Cardiac fibroblast (primary cell): ENCODE measurements around the gene SFT2D1.
"Not testable (repeated sequence)": the region's sequence is repeated elsewhere in the genome, so short reads cannot be mapped to it uniquely, and the experiment has no call there.

Experiments used
- DNase-seq, 2 donors: peaks; one replicate each; pipeline versions ENCODE4 v3.0.0 to v3.0.0-alpha.2; 2010; ENCODE audit warnings: low read depth in 2 of 2
- H3K4me3 ChIP-seq, 2 donors: replicated peaks in 1 of 2; 1 replicate in 1 of 2; 2 replicates in 1 of 2; pipeline ENCODE4 v1.5.1; 2011; ENCODE audit warnings: low read depth in 2 of 2, low read length in 2 of 2, mild to moderate bottlenecking in 2 of 2, moderate library complexity in 1 of 2
- CTCF ChIP-seq: IDR thresholded peaks from one replicate; pipeline ENCODE4 v1.5.1; 2011; ENCODE audit warnings: low read depth, mild to moderate bottlenecking, low read length, inconsistent platforms

SFT2D1 gene

GRCh38 chr6:166383802-166384363 is 41.5 kb upstream of the SFT2D1 start:
- TF ChIP-seq CTCF = peak; percentile 16
- not testable (repeated sequence) for DNase-seq
- H3K4me3 ChIP-seq = peak overlapping the region; percentile 60 to 87

- DNase-seq = peak; percentile 93 to 98
- H3K4me3 ChIP-seq = peak within 1 kb of the TSS; percentile 87 to 96
- no peak for TF ChIP-seq CTCF
Measured at GRCh38 chr6:166382933-166383801, 40.8 kb upstream of the SFT2D1 start, which contains the start of gene MPC1. Gene MPC1 (minus strand): TSS chr6:166382940. CDS start chr6:166382876, 64 bp downstream.

- no peak for DNase-seq
- TF ChIP-seq CTCF = no peak
- H3K4me3 ChIP-seq = peak overlapping the region; percentile 87 to 96
Measured at GRCh38 chr6:166382500-166382932, 40.2 kb upstream of the SFT2D1 start.

- peak overlapping the region; percentile 87 to 96 for H3K4me3 ChIP-seq
- peak; percentile 52 to 61 for DNase-seq
- TF ChIP-seq CTCF = peak; percentile 67
Measured at GRCh38 chr6:166381733-166382499, 39.6 kb upstream of the SFT2D1 start.

- TF ChIP-seq CTCF = no peak
- H3K4me3 ChIP-seq = peak overlapping the region; percentile 87 to 96
- no peak for DNase-seq
Measured at GRCh38 chr6:166381381-166381732, 39.0 kb upstream of the SFT2D1 start.

GRCh38 chr6:166379800-166380199 is 37.5 kb upstream of the SFT2D1 start:
- DNase-seq = no peak
- H3K4me3 ChIP-seq = no peak overlapping the region
- no peak for TF ChIP-seq CTCF
